ENCODE results near the gene WDR54.

Gene WDR54

GRCh38 chr2:74401891-74402290, 19.6 kb upstream of the WDR54 start:
- Histone ChIP-seq H3K4me2 (ENCODE audit: insufficient read depth, low read length) (no peak overlapping the region), H3K36me3 (ENCODE audit: insufficient read depth, low read length) (no peaks in the 10 kb centered on the region), H3K9me3 (ENCODE audit: insufficient read depth, low read length, severe bottlenecking) (no peaks in the 10 kb centered on the region), H4K20me1 (ENCODE audit: insufficient read depth, low read length) (no peaks in the 10 kb centered on the region), H3K79me2 (ENCODE audit: insufficient read depth, low read length) (no peaks in the 10 kb centered on the region), H3K27me3 (ENCODE audit: insufficient read depth, low read length, poor library complexity) (no peaks in the 10 kb centered on the region), H3K9ac (ENCODE audit: low read depth, low read length) (no peak overlapping the region; the same call in 1 of the 2 replicates), H3K27ac (ENCODE audit: low read length) (no peak overlapping the region), H3K4me1 (ENCODE audit: insufficient read depth, low read length) (no peaks in the 10 kb centered on the region), H3K4me3 (ENCODE audit: low read depth in 1 of 2, low read length in 2 of 2) (no peak overlapping the region), H2AFZ (ENCODE audit: low read depth, low read length) (no peak overlapping the region)
- ATAC-seq (ENCODE audit: insufficient read depth, low read depth) (no peak), DNase-seq (no peak)
- TF ChIP-seq EZH2 (IDR thresholded peaks at IDR 0.05; ENCODE audit: borderline replicate concordance, low read depth, low read length, severe bottlenecking) (no peak), CTCF (IDR thresholded peaks at IDR 0.05; ENCODE audit: borderline replicate concordance, extremely low read depth, low read length, poor library complexity, severe bottlenecking) (no peak)

- no peak for ATAC-seq (ENCODE audit: insufficient read depth, low read depth)
- H3K36me3 ChIP-seq (ENCODE audit: insufficient read depth, low read length), result no peaks in the 10 kb centered on the region
- no peak overlapping the region for H2AFZ ChIP-seq (ENCODE audit: low read depth, low read length)
- H3K27me3 ChIP-seq (ENCODE audit: insufficient read depth, low read length, poor library complexity), result no peaks in the 10 kb centered on the region
- no peaks in the 10 kb centered on the region for H3K79me2 ChIP-seq (ENCODE audit: insufficient read depth, low read length)
- no peaks in the 10 kb centered on the region for H3K4me1 ChIP-seq (ENCODE audit: insufficient read depth, low read length)
- no peak for DNase-seq
- H3K9me3 ChIP-seq (ENCODE audit: insufficient read depth, low read length, severe bottlenecking), result no peaks in the 10 kb centered on the region
- no peak overlapping the region for H3K27ac ChIP-seq (ENCODE audit: low read length)
- H4K20me1 ChIP-seq (ENCODE audit: insufficient read depth, low read length), result no peaks in the 10 kb centered on the region
- no peak overlapping the region for H3K9ac ChIP-seq (ENCODE audit: low read depth, low read length)
- TF ChIP-seq CTCF (IDR thresholded peaks at IDR 0.05; ENCODE audit: borderline replicate concordance, extremely low read depth, low read length, poor library complexity, severe bottlenecking) (no peak), EZH2 (IDR thresholded peaks at IDR 0.05; ENCODE audit: borderline replicate concordance, low read depth, low read length, severe bottlenecking) (no peak)
- no peak overlapping the region for H3K4me2 ChIP-seq (ENCODE audit: insufficient read depth, low read length)
- H3K4me3 ChIP-seq (ENCODE audit: low read depth in 1 of 2, low read length in 2 of 2), result no peak overlapping the region
These were observed 15.5 kb upstream of the WDR54 start for GRCh38 chr2:74406035-74406434.

GRCh38 chr2:74407682-74408081, 13.8 kb upstream of the WDR54 start:
- ATAC-seq (ENCODE audit: insufficient read depth, low read depth), result no peak
- H3K9me3 ChIP-seq (ENCODE audit: insufficient read depth, low read length, severe bottlenecking), result no peaks in the 10 kb centered on the region
- no peaks in the 10 kb centered on the region for H4K20me1 ChIP-seq (ENCODE audit: insufficient read depth, low read length)
- H3K9ac ChIP-seq (ENCODE audit: low read depth, low read length), result no peak overlapping the region
- H3K27me3 ChIP-seq (ENCODE audit: insufficient read depth, low read length, poor library complexity), result no peaks in the 10 kb centered on the region
- no peak overlapping the region for H3K4me2 ChIP-seq (ENCODE audit: insufficient read depth, low read length)
- H3K4me3 ChIP-seq (ENCODE audit: low read depth in 1 of 2, low read length in 2 of 2), result no peak overlapping the region
- H3K4me1 ChIP-seq (ENCODE audit: insufficient read depth, low read length), result no peaks in the 10 kb centered on the region
- no peak overlapping the region for H2AFZ ChIP-seq (ENCODE audit: low read depth, low read length)
- no peak for TF ChIP-seq CTCF (IDR thresholded peaks at IDR 0.05; ENCODE audit: borderline replicate concordance, extremely low read depth, low read length, poor library complexity, severe bottlenecking)
- TF ChIP-seq EZH2 (IDR thresholded peaks at IDR 0.05; ENCODE audit: borderline replicate concordance, low read depth, low read length, severe bottlenecking), result no peak
- DNase-seq, result no peak
- H3K27ac ChIP-seq (ENCODE audit: low read length), result no peak overlapping the region
- H3K36me3 ChIP-seq (ENCODE audit: insufficient read depth, low read length), result no peaks in the 10 kb centered on the region
- no peaks in the 10 kb centered on the region for H3K79me2 ChIP-seq (ENCODE audit: insufficient read depth, low read length)

Measured in DND-41 (cell line).